OCI-LY3 (cell line): Measurements from ENCODE around the gene KNOP1.

Experiments used
- EZH2phosphoT487 ChIP-seq: fragments of 200-600 bp; shearing (Covaris generic); IDR thresholded peaks from 2 replicates; pipeline ENCODE4 v1.6.1; 2018; ENCODE audit warnings: antibody characterized with exemption, mixed run types, low read depth
- TF ChIP-seq, protein P1 (sequence below): fragments of 200-600, 300-600 bp; sonication (generic); IDR thresholded peaks from 2 replicates; pipeline ENCODE4 v1.5.1; 2014; ENCODE audit warnings: antibody characterized with exemption, low read length, low read depth

DNA sequence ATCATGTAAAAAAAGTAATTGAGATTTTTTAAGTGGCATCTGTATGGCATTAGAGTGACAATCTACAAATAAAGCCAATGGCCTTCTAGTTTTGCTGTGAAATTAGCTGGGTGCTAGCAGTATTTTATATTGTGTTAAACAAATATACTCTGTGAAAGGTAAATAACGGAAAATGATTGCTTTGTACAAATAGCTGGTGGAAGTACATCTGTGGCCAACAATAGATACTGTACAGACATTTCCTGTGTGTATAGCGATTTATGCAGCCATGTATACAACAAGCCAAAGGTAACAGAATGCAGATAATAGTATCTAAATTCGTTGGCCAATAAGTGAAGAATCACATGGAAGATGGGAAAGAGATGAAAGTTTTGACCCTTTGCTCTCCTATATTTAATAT, 26.6 kb upstream of the KNOP1 start:
- TF ChIP-seq, protein P1, sequence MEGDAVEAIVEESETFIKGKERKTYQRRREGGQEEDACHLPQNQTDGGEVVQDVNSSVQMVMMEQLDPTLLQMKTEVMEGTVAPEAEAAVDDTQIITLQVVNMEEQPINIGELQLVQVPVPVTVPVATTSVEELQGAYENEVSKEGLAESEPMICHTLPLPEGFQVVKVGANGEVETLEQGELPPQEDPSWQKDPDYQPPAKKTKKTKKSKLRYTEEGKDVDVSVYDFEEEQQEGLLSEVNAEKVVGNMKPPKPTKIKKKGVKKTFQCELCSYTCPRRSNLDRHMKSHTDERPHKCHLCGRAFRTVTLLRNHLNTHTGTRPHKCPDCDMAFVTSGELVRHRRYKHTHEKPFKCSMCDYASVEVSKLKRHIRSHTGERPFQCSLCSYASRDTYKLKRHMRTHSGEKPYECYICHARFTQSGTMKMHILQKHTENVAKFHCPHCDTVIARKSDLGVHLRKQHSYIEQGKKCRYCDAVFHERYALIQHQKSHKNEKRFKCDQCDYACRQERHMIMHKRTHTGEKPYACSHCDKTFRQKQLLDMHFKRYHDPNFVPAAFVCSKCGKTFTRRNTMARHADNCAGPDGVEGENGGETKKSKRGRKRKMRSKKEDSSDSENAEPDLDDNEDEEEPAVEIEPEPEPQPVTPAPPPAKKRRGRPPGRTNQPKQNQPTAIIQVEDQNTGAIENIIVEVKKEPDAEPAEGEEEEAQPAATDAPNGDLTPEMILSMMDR = no peak
- no peak for TF ChIP-seq EZH2phosphoT487
